GM19099 (cell line): Measurements from ENCODE around the gene NSA2.

Experiments used
- POLR2A ChIP-seq: IDR thresholded peaks from 3 replicates; pipeline ENCODE4 v1.6.1; 2011; ENCODE audit warnings: low read depth; ENCODE audit not compliant: insufficient read length; ENCODE audit errors: extremely low read depth

Gene NSA2

DNA sequence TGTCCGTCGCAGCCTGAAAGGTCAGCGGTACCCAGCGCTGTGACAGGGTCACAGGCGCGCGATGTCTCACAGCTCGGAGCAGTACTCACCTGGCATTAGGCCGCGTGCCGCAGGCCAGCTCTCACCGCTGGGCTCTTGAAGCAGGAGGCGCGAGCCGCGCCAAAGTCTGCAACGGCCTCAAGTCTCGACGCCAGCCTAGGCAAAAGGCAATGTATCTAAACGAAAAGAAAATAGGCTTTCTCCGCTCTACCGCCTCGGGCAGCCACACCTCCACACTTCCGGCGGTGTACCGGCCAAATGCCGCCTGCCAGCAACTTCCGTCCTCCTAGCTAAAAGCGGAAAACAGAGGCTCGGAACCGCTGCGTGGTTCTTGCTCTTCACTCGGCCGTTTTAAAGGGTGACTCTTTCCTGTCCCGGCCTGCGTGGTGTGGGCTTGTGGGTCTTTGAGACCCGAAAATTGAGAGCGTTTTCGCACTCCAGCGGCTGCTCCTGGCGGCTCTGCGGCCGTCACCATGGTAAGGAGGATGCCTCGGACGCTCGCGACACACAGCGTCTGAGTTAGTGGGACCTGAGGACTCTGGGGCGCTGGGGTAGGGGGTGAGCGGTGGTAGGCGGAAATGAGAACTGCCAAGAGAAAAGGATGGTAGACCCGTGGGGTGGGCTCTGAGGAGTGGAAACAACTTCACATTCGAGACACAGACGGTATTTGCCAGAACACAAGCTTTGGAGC is at the start of gene NSA2, which contains the start of gene GFM2:
Gene NSA2, plus strand, starts transcription at position 401 of the 730 bp plus-strand sequence. Its CDS starts 112 bp downstream, at position 513.
Gene GFM2, minus strand, starts transcription at position 269 of the 730 bp plus-strand sequence. CDS start 3,375 bp downstream, outside the sequence.
- peak; percentile 87 for TF ChIP-seq POLR2A

DNA sequence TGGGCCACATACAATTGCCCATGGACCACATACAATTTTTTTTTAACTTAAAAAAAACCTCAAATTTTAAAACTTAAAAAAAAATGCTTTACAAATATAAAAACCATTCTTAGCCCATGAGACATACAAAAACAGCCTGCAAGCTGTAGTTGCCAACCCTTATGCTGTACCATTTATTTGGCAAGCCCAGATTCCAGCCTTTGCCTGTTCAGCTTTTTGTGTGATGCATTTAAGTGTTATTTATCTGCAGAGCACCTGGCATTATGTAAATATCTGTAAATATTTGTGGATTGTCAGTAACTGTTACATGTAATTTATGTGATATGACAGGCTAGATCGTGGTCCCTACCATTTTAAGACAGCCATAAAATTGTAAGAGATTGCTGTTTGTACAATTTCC is 49.5 kb upstream of the NSA2 start:
- TF ChIP-seq POLR2A = no peak

DNA sequence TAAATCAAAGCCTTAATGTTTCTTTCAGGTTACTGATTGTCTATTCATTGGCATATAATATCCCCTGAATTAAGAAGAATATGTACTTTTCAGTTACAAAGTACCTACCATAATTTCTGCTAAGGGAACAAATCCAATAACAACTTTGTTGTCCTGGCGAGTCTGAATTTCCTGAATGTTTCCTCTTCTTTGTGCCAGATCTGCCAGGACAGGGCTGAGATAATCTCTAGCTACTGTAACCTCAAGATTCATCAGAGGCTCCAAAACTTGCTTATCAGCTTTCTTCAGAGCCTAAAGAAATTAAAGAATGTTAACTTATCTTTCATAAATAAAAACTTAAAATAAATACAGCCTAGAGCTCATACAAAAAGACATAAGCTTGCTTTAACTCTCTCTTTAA is 44.8 kb upstream of the NSA2 start:
- no peak for TF ChIP-seq POLR2A

DNA sequence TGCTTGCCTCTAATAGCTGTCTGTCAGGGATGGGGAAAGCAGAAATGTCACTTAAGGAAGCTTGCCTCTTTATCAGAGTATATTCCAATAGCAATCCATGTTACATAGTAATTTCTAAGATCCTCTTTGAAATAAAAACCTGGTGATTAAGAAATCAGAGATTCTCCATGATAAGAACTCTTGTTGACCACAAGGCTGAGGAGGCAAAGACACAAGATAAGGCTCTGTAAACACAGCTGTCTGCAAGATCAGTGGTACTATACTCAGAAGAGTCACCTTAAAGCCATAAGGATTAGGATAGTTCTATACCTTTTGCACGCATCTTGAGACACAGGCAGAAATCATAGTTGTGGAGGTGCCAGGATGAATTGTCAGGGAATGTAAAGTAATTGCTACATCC is 41.7 kb upstream of the NSA2 start:
- TF ChIP-seq POLR2A = no peak

DNA sequence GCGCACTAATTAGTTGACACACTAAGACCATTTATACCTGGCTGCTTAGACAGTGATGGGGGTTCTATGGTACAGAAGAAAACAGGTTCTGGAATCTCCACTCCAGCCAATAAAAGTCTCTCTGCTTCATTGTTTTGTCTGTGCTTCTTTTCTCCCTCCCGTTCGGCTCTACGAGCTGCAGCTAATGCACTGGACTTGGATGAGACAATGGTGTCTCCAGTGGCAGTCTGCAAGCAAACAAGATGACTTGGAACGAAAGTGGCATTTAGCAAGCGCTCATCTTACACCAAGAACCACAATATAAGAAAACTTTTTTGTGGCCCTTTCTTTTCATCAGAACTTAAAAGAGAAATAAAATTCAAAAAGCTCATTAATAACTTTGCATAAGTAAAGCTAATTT is 30.3 kb upstream of the NSA2 start:
- no peak for TF ChIP-seq POLR2A

DNA sequence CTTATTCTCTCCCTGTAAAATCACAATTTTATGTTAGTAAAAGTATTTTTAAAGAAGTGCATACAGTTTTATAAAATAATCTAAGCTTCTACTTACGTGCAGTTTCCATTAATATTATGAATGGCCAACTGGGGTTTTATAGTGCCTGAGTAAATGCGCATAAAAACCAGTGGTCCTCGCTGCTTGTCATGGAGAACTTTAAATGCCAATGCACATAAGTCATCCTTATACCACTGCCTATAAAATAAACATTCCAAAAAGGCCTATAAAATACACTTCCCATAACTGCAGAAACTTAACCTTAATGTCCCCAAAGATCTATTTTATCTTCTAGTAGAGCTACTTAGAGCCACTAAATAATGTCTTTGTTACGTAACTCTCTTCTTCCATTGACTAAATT is 28.6 kb upstream of the NSA2 start:
- TF ChIP-seq POLR2A = no peak

DNA sequence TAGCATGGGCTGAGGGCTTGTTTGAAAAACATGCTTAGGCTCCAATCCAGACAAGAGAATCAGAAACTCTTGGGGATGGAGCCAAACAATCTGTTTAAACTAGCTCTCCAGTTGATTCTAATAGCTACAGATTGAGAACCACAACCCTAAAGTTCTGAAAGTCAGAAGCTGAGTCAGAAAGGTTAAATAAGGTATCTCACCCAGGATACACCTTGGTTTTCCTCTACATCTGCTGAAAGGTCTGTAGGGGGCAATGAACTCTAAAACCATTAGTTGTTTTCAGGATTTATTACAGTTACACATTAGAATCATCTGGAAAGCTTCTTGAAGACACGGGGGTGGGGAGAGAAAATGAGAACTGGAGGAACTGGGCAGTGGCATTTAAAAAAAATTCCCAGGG is 5.8 kb upstream of the NSA2 start:
- no peak for TF ChIP-seq POLR2A

DNA sequence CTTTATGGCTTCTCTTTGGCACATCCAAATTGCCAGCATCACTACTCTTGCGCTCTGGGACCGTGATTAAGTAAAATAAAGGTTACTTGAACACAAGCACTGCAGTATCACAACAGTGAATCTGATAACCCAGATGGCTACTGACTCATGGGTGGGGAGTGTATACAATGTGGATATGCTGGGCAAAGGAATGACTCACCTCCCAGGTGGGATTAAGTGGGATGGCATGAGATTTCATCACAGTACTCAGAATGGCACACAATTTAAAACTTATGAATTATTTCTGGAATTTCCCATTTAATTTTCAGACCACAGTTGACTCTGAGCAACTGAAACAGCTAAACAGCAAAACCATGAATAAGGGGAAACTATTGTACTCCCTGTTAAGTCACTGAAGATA is 4.5 kb upstream of the NSA2 start:
- no peak for TF ChIP-seq POLR2A

DNA sequence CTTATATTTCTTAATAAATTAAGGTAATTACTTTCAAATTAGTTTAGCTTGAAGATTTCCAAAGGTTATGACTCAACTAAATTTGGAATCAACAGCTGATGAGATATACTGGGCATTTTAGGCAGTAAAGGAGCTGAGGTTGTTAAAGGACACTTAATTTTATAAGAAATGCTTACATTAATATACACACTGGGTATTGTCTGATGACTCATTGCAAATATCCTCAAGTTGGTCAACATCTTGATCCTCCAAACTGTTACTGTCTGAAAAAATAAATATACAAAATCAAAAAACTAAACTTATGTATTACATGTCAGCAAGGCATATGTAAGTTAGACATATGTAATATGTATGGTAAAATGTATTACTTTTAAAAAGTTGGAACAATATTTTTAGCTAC is 3.5 kb upstream of the NSA2 start:
- TF ChIP-seq POLR2A = no peak

DNA sequence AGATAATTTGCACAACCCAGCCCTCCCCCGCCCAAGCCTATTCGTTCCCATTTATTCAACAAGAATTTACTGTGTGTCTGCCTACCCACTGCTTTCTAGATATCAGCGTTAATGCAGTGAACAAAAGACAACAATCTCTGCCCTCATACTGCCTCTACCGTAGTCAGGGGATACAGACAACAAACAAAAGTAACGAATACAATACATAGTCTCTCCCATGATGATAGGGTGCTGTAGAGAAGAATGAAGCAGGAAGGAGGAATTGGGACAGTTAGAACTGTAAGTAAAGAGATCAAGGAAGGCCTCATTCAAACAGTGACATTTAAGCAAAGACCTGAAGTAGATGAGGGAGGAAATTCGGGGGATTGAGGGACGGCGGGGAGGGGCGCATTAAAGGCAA is 1.8 kb upstream of the NSA2 start:
- TF ChIP-seq POLR2A = no peak

DNA sequence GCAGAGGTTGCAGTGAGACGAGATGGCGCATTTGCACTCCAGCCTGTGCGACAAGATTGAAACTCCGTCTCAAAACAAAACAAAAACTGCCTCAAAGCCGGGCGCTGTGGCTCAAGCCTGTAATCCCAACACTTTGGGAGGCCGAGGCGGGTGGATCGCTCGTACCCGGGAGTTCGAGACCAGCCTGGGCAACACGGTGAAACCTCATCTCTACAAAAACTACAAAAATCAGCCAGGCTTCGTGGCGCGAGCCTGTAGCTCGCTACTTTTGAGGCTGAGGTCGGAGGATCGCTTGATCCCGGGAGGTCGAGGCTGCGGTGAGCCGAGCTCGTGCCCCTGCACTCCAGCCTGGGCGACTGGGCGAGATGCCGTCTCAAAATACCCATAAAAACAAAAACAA is 1.1 kb upstream of the NSA2 start:
- TF ChIP-seq POLR2A = no peak

DNA sequence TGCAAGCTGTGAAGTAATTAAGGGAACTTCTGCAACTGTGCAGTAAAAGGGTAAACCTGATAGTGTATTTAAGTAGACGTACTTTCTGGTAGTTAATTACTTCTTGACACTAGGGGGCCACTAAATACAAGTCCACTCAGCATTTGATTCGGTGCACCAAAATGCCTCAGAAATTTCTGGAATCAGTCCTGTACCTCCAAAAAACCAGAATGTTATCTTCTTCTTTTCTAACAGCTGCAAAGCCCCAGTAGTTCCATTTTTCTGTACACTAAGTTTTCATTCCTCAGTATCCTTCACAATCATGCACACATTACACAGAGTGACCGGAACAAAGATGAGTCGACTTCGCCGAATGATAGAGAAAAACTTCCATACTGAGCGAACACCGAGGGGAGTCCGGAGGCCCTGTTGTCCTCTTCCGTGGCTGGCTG is 616 bp upstream of the NSA2 start:
- no peak for TF ChIP-seq POLR2A

DNA sequence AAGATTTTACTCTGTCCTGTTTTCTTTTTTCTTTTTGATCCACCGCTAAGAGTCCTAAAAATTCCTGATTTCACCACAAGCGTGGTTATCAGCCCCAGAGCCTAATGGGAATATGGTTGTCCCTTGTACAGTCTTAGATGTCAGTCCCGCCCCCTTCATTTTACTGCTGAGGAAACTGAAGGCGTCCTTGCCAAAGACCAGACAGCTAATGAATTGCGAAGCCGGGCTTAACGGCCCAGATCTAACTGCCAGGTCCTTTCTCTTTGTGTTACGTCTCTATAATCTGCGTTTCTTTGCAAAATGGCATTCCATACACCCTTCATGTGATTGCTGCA is 497 bp downstream of the NSA2 start:
- no peak for TF ChIP-seq POLR2A

DNA sequence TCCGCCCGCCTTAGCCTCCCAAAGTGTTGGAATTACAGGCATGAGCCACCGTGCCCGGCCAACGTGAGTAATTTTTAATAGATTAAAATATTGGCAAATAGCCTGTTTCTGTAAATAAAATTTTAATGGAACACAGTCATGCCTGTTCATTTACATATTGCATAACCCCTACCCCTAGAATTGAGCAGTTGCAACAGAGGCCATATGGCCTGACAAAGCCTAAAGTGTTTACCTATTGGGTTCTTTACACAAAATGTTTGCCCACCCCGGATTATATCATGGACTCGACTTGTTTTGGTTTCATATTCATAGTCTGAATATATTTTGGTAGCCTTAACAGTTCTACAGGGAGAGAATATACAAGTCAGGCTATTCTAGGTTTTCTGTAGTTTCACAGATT is 5.3 kb downstream of the NSA2 start:
- TF ChIP-seq POLR2A = no peak

DNA sequence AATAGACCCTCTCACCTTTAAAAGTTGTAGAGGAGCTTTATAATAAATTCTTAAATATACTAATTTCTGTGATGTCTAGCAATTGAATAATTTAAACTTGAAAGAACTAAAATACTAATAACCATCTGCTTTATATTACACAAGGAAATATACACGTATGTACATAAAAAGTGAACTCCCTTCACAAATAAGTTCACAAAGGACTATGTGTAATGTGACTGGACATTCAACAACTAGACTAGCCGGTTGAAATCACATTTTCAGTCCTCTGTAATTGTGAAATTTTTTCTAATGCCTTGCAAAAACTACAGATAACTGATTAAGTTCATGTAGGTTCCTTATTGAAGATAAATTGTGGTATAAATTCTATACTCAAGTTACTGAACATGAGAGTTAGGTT is 11.6 kb downstream of the NSA2 start:
- no peak for TF ChIP-seq POLR2A

DNA sequence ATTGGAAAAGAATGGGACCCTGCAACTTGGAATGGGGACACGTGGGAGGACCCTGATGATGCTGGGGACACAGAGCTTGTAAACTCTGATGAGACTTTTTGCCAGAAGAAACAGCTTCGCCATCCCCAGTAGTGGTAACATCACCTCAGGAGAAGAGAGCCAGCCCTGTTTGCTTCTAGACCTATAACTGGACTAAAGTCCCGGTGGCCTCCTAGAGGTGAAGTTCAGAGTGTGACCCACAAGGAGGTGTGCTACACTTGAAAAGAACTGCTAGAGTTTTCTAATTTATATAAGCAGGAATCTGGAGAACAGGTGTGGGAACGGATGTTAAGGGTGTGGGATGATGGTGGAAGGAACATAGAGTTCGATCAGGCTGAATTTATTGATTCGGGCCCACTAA is 19.8 kb downstream of the NSA2 start:
- TF ChIP-seq POLR2A = no peak

DNA sequence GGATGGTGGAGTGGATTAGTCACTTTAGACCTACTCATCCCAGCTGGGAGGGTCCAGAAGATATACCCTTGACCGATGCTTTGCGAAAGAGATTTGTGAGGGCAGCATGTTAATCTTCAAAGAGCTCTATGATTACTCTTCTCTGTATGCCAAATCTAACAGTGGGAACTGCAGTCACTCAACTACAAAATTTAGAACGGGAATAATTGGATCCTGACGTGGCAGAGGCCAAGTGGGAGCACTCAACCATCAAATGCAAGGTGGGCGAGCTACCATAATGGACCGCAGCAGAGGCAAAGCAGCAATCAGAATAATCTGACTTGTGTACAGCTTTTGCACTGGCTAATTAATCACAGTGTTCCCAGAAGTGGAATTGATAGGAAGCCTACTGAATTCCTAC is 20.4 kb downstream of the NSA2 start:
- TF ChIP-seq POLR2A = no peak
